Neuronal stem cell (in vitro differentiated cells): Measurements from ENCODE around the gene MYO15B.
A peak's percentile ranks its signal among the peaks of the same experiment; 100 is the strongest.

Experiments used
- DNase-seq: peaks from one replicate; pipeline ENCODE4 v3.0.0-alpha.2; 2013; ENCODE audit warnings: low spot score
- H2AFZ ChIP-seq: one replicate; pipeline ENCODE4 v1.6.1; 2013; ENCODE audit warnings: mild to moderate bottlenecking, low read length, inconsistent platforms
- H2AK5ac ChIP-seq: 2 replicates; pipeline ENCODE4 v1.6.1; 2013; ENCODE audit warnings: low read depth, mild to moderate bottlenecking, inconsistent platforms, low read length, moderate library complexity, mixed read lengths
- H2BK120ac ChIP-seq: 2 replicates; pipeline ENCODE4 v1.6.1; 2013; ENCODE audit warnings: low read depth, mild to moderate bottlenecking, inconsistent platforms, low read length, moderate library complexity, mixed read lengths
- H2BK12ac ChIP-seq: one replicate; pipeline ENCODE4 v1.6.1; 2013; ENCODE audit warnings: low read length, inconsistent platforms
- H2BK15ac ChIP-seq: 2 replicates; pipeline ENCODE4 v1.6.1; 2013; ENCODE audit warnings: mild to moderate bottlenecking, low read length, inconsistent platforms, mixed read lengths
- H2BK5ac ChIP-seq: one replicate; pipeline ENCODE4 v1.6.1; 2013; ENCODE audit warnings: inconsistent platforms, mild to moderate bottlenecking, low read length, moderate library complexity
- H3K14ac ChIP-seq: one replicate; pipeline ENCODE4 v1.6.1; 2013; ENCODE audit warnings: low read length, inconsistent platforms
- H3K18ac ChIP-seq: 2 replicates; pipeline ENCODE4 v1.6.1; 2013; ENCODE audit warnings: low read length, inconsistent platforms
- H3K23ac ChIP-seq: 2 replicates; pipeline ENCODE4 v1.6.1; 2013; ENCODE audit warnings: low read depth, mild to moderate bottlenecking, mixed read lengths, low read length, inconsistent platforms; ENCODE audit not compliant: poor library complexity
- H3K27ac ChIP-seq: replicated peaks from 3 replicates; pipeline ENCODE4 v1.5.1; 2013; ENCODE audit warnings: low read length, inconsistent platforms
- H3K27me3 ChIP-seq, 3 experiments: 2 replicates each; pipeline ENCODE4 v1.6.1; 2013; ENCODE audit warnings: low read length in 3 of 3, mild to moderate bottlenecking in 2 of 3, inconsistent platforms in 1 of 3, low read depth in 1 of 3, mixed read lengths in 1 of 3, moderate library complexity in 1 of 3; ENCODE audit not compliant: control insufficient read depth in 3 of 3, insufficient read depth in 3 of 3
- H3K36me3 ChIP-seq, 2 donors: replicated peaks in 1 of 2; 2 replicates each; pipeline ENCODE4 v1.6.1; 2013; ENCODE audit warnings: low read length in 2 of 2; ENCODE audit not compliant: control insufficient read depth in 2 of 2, insufficient read depth in 2 of 2
- H3K4ac ChIP-seq: 2 replicates; pipeline ENCODE4 v1.6.1; 2013; ENCODE audit warnings: inconsistent platforms, mild to moderate bottlenecking, low read length, moderate library complexity
- H3K4me1 ChIP-seq, 2 donors: 1 replicate in 1 of 2; 2 replicates in 1 of 2; pipeline ENCODE4 v1.6.1; 2013; ENCODE audit warnings: low read length in 2 of 2, low read depth in 1 of 2; ENCODE audit not compliant: control insufficient read depth in 2 of 2, insufficient read depth in 1 of 2
- H3K4me2 ChIP-seq: one replicate; pipeline ENCODE4 v1.6.1; 2013; ENCODE audit warnings: mild to moderate bottlenecking, low read length, inconsistent platforms; ENCODE audit not compliant: insufficient read depth, poor library complexity, severe bottlenecking
- H3K4me3 ChIP-seq, 2 donors: 2 replicates each; pipeline ENCODE4 v1.5.1; 2013; ENCODE audit warnings: low read length in 2 of 2, mild to moderate bottlenecking in 2 of 2, inconsistent platforms in 1 of 2, moderate library complexity in 1 of 2
- H3K79me1 ChIP-seq: one replicate; pipeline ENCODE4 v1.6.1; 2013; ENCODE audit warnings: low read depth, mild to moderate bottlenecking, inconsistent platforms, low read length, moderate library complexity
- H3K9ac ChIP-seq: one replicate; pipeline ENCODE4 v1.6.1; 2013; ENCODE audit warnings: mild to moderate bottlenecking, low read depth, low read length, inconsistent platforms; ENCODE audit not compliant: poor library complexity
- H3K9me3 ChIP-seq, 2 donors: replicated peaks in 1 of 2; 2 replicates each; pipeline versions ENCODE3 to v1.6.1; 2013; ENCODE audit warnings: low read length in 2 of 2, mild to moderate bottlenecking in 2 of 2, inconsistent platforms in 1 of 2, low read depth in 1 of 2, mixed read lengths in 1 of 2, moderate library complexity in 1 of 2; ENCODE audit not compliant: control insufficient read depth in 2 of 2, insufficient read depth in 1 of 2
- H4K8ac ChIP-seq: one replicate; pipeline ENCODE4 v1.6.1; 2013; ENCODE audit warnings: low read depth, mild to moderate bottlenecking, inconsistent platforms, low read length, moderate library complexity
- H4K91ac ChIP-seq: one replicate; pipeline ENCODE4 v1.6.1; 2013; ENCODE audit warnings: low read length, low read depth, mild to moderate bottlenecking, inconsistent platforms; ENCODE audit not compliant: poor library complexity
- WGBS, 2 donors: extraction: QIAGEN DNeasy Blood & Tissue Kit; methylation state at CpG; one replicate each; pipeline ENCODE4 v1.1.7; 2013; ENCODE audit warnings: missing lambda C conversion rate in 2 of 2, mixed read lengths in 1 of 2; ENCODE audit not compliant: insufficient read length in 2 of 2, insufficient replicate concordance in 1 of 2; ENCODE audit errors: extremely low coverage in 2 of 2; 5-methylcytosine and 5-hydroxymethylcytosine counted together

Gene MYO15B

GRCh38 chr17:75547091-75547490, 40.5 kb upstream of the MYO15B start:
- H2AK5ac ChIP-seq: peak overlapping the region; percentile 53
- peaks cover 1% of the 10 kb centered on the region for H3K79me1 ChIP-seq
- H3K36me3 ChIP-seq: no peaks in the 10 kb centered on the region
- H2AFZ ChIP-seq: no peak overlapping the region
- no peak overlapping the region for H3K23ac ChIP-seq
- no peak overlapping the region for H3K18ac ChIP-seq
- peaks cover 5 to 25% of the 10 kb centered on the region in 2 donors for H3K4me1 ChIP-seq
- H4K8ac ChIP-seq: no peak overlapping the region
- H3K27ac ChIP-seq: no peak overlapping the region
- H3K4me2 ChIP-seq: no peak overlapping the region
- peaks cover 0 to 61% (median 0%) of the 10 kb centered on the region in 3 experiments for H3K27me3 ChIP-seq
- WGBS, 2 donors: no CpG with 5 or more reads among the region's 9 CpGs
- no peak overlapping the region for H2BK15ac ChIP-seq
- H3K9ac ChIP-seq: no peak overlapping the region
- no peak overlapping the region for H2BK12ac ChIP-seq
- no peak overlapping the region for H2BK120ac ChIP-seq
- DNase-seq: no peak
- H2BK5ac ChIP-seq: no peak overlapping the region
- no peak overlapping the region for H3K14ac ChIP-seq
- no peak overlapping the region for H3K4me3 ChIP-seq
- H3K9me3 ChIP-seq: no peaks in the 10 kb centered on the region
- no peak overlapping the region for H4K91ac ChIP-seq
- no peak overlapping the region for H3K4ac ChIP-seq

- peak overlapping the region; percentile 61 for H3K18ac ChIP-seq
- peaks cover 9 to 24% of the 10 kb centered on the region in 2 donors for H3K4me1 ChIP-seq
- no peak overlapping the region for H2AFZ ChIP-seq
- H3K23ac ChIP-seq: no peak overlapping the region
- H3K27ac ChIP-seq: no peak overlapping the region
- H3K27me3 ChIP-seq: peaks cover 0 to 44% (median 0%) of the 10 kb centered on the region in 3 experiments
- no CpG with 5 or more reads among the region's 5 CpGs for WGBS, 2 donors
- H2BK15ac ChIP-seq: peak overlapping the region; percentile 99
- no peaks in the 10 kb centered on the region for H3K9me3 ChIP-seq
- no peak overlapping the region for H2BK5ac ChIP-seq
- peak overlapping the region; percentile 80 for H4K91ac ChIP-seq
- H3K36me3 ChIP-seq: no peaks in the 10 kb centered on the region
- H2BK12ac ChIP-seq: no peak overlapping the region
- H4K8ac ChIP-seq: no peak overlapping the region
- peak overlapping the region; percentile 98 for H2AK5ac ChIP-seq
- DNase-seq: no peak
- H2BK120ac ChIP-seq: no peak overlapping the region
- H3K4me2 ChIP-seq: no peak overlapping the region
- peak overlapping the region; percentile 80 for H3K9ac ChIP-seq
- H3K79me1 ChIP-seq: no peaks in the 10 kb centered on the region
- H3K4me3 ChIP-seq: no peak overlapping the region
- peak overlapping the region; percentile 21 for H3K14ac ChIP-seq
- H3K4ac ChIP-seq: peak overlapping the region; percentile 59
These were observed 38.8 kb upstream of the MYO15B start for GRCh38 chr17:75548813-75549212.

DNA sequence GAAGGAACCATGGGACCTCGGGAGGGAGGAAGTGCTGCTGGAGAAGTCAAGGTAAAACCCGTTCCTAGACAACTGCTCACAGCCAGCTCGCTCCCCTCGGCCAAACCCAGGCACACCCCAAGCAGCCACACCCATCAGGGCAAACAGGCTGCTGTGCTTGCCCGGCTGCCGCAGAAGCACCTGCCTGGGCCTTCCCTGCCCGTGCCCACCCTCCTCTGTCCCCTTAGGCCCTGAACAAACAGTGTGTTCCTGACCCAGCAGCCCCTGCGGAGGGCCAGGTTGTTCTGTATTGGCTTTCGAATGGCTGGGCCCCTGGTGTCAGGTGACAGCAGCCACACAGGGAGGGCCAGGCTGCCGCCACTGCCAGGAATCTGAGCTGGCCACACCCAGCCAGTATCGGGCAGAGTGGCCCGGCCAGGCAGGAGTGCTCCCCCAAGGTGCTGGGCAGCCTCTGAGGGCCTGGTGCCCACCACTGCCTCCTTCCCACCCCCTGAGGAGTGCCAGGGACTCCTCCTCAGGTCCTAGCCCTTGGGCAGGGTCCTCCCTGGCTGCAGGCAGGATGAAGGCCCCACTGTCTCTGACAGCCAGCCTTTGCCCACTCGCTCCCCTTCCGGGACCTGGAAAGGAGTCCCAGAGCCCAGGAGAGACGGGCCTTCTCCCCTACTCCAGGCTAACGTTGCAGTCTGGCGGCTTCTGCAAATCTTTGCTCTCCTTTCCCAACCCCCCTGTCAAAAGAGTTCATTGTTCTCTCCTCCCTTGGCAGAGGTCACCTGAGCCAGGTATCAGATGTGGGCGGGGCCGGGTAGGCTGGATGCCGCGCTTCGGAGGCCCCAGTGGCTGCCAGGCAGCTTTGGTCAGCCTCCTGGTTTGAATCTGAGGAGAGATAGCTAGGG, 38.1 kb upstream of the MYO15B start:
- Histone ChIP-seq H3K27me3 (peaks cover 0 to 37% (median 0%) of the 10 kb centered on the region in 3 experiments), H3K9me3 (no peaks in the 10 kb centered on the region), H2BK120ac (no peak overlapping the region), H3K14ac (peak overlapping the region; percentile 21), H2BK15ac (peak overlapping the region; percentile 99), H3K9ac (peak overlapping the region; percentile 80), H3K4ac (peak overlapping the region; percentile 59), H3K27ac (no peak overlapping the region), H3K18ac (peak overlapping the region; percentile 95), H3K23ac (peak overlapping the region; percentile 82), H2AFZ (peak overlapping the region; percentile 74), H3K4me3 (no peak overlapping the region), H3K36me3 (no peaks in the 10 kb centered on the region), H3K4me2 (peak overlapping the region; percentile 52), H3K79me1 (no peaks in the 10 kb centered on the region), H4K91ac (no peak overlapping the region), H2AK5ac (peak overlapping the region; percentile 98), H4K8ac (no peak overlapping the region), H2BK12ac (peak overlapping the region; percentile 64), H2BK5ac (peak overlapping the region; percentile 91), H3K4me1 (peaks cover 9 to 24% of the 10 kb centered on the region in 2 donors)
- no CpG with 5 or more reads among the region's 22 CpGs for WGBS, 2 donors
- peak; percentile 33 for DNase-seq

- Histone ChIP-seq H3K4me2 (peak overlapping the region; percentile 52), H3K36me3 (no peaks in the 10 kb centered on the region), H3K9me3 (no peaks in the 10 kb centered on the region), H4K91ac (no peak overlapping the region), H3K18ac (peak overlapping the region; percentile 95), H3K4me3 (no peak overlapping the region), H3K4me1 (peaks cover 9 to 24% of the 10 kb centered on the region in 2 donors), H3K14ac (no peak overlapping the region), H2AK5ac (peak overlapping the region; percentile 82), H3K79me1 (no peaks in the 10 kb centered on the region), H4K8ac (no peak overlapping the region), H3K23ac (no peak overlapping the region), H2BK15ac (peak overlapping the region; percentile 99), H2BK12ac (no peak overlapping the region), H2BK5ac (peak overlapping the region; percentile 91), H3K27me3 (peaks cover 0 to 31% (median 0%) of the 10 kb centered on the region in 3 experiments), H3K27ac (no peak overlapping the region), H3K9ac (no peak overlapping the region), H2AFZ (peak overlapping the region; percentile 74), H2BK120ac (no peak overlapping the region), H3K4ac (no peak overlapping the region)
- WGBS, 2 donors: no CpG with 5 or more reads among the region's 4 CpGs
- no peak for DNase-seq
These were observed 37.5 kb upstream of the MYO15B start for GRCh38 chr17:75550139-75550465.
